Subcutaneous adipose tissue (tissue), 4 donors: Measurements from ENCODE around the gene CHRD. TPM values are rescaled to one million over a fixed set of nuclear protein-coding genes. Genes with fewer than 3 reads are reported as not detected.

Source experiments
- CTCF ChIP-seq: fragments of 450-650 bp; IDR thresholded peaks from one replicate; pipeline ENCODE4 v1.5.1; 2016; ENCODE audit warnings: low read depth, mild to moderate bottlenecking, control low read depth, antibody characterized with exemption, moderate library complexity
- total RNA-seq, 4 donors: library from RNA; depleted of rRNA; stranded (reverse); fragments of >200 nt; gene quantifications; one replicate each; pipeline ENCODE4 v1.1.0, GENCODE V29; 2016

CHRD gene
- total RNA-seq, 4 donors from 2014 or later: 8.0 to 11.7 (median 11.0) TPM

GRCh38 chr3:184335661-184336546 lies 44.0 kb upstream of the CHRD start:
- TF ChIP-seq CTCF: no peak

GRCh38 chr3:184336547-184337398 lies 43.1 kb upstream of the CHRD start:
- TF ChIP-seq CTCF: no peak

- no peak for TF ChIP-seq CTCF
These were observed 42.5 kb upstream of the CHRD start, which contains the start of gene FAM131A for GRCh38 chr3:184337399-184337714. Gene FAM131A, plus strand, starts transcription at chr3:184337600. Its CDS starts 31 bp downstream, at chr3:184337631.

DNA sequence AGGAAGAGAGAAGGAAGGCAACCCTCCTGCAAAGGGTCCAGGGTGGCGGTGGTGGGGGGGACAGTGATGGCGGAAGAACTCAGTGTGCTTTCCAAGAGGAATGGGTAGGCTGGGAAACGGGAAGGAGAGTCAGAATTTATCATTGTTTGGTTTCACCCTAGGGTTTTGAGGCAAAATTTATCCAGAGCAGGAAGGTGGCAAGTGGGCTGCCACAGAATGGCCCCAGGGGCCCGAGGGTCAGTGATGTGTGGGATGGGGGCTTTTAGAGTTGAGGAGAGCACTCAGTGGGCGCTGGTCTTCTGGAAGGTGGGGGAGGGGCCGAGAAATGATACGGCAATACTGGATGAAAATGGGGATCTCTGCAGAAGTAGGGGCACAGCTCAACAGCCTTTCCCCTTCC lies 41.9 kb upstream of the CHRD start:
- TF ChIP-seq CTCF: no peak

DNA sequence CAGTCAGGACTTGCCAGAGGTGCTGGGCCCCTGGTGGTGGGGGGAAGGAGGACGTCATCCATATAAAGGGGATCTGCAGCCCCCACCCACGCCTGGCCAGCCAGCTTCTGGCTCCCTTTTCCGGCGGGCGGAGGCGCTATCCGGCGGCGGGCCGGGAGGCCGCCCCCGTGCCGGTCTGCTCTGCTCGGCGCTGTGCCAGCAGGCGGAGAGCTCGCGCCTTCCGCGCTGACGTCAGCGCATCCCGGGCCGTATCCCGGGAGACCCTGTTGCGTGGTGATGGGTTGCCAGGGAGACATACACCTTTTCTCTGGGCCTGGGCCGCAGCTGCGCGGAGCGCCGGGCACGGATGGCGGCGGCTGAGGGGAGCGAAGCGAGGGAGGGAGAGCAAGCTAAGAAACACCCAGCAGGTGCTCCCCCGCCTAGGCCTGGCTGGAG lies 41.3 kb upstream of the CHRD start:
- no peak for TF ChIP-seq CTCF

- TF ChIP-seq CTCF: no peak
These were observed 40.9 kb upstream of the CHRD start for GRCh38 chr3:184339001-184339400.

DNA sequence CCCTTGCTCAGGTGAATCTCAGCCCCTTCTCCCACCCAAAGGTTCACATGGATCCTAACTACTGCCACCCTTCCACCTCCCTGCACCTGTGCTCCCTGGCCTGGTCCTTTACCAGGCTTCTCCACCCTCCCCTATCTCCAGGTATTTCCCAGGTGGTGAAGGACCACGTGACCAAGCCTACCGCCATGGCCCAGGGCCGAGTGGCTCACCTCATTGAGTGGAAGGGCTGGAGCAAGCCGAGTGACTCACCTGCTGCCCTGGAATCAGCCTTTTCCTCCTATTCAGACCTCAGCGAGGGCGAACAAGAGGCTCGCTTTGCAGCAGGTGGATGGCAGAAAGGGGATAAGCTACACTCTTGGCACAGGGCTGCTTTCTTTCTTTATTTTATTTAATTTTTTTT lies 37.9 kb upstream of the CHRD start:
- no peak for TF ChIP-seq CTCF
